Keratinocyte (primary cell): Measurements from ENCODE around the gene LRRC10B. TPM values are rescaled to one million over a fixed set of nuclear protein-coding genes. Genes with fewer than 3 reads are reported as not detected.

Source experiments
- DNase-seq: peaks from one replicate; pipeline ENCODE4 v3.0.0-alpha.2; 2011; ENCODE audit warnings: low read depth, missing footprints, low spot score
- FAIRE-seq: peaks from 2 replicates; lab custom pipeline; 2011; peaks lifted over from hg19 to GRCh38; lab: Jason Lieb, UNC
- H2AFZ ChIP-seq: 2 replicates; pipeline ENCODE4 v1.6.0; 2012; ENCODE audit warnings: low read length, control low read depth, inconsistent platforms; ENCODE audit not compliant: control insufficient read depth
- H3K27ac ChIP-seq: 2 replicates; pipeline ENCODE4 v1.5.1; 2011; ENCODE audit warnings: low read length; ENCODE audit not compliant: control insufficient read depth, insufficient read depth
- H3K27me3 ChIP-seq: 3 replicates; pipeline ENCODE4 v1.6.0; 2011; ENCODE audit warnings: low read length; ENCODE audit not compliant: control insufficient read depth, insufficient read depth; ENCODE audit errors: extremely low read depth
- H3K36me3 ChIP-seq, 2 experiments: 2 replicates in 1 of 2; 3 replicates in 1 of 2; pipeline ENCODE4 v1.5.1; 2011; ENCODE audit warnings: low read length in 2 of 2, mild to moderate bottlenecking in 1 of 2; ENCODE audit not compliant: control insufficient read depth in 2 of 2, insufficient read depth in 2 of 2; ENCODE audit errors: extremely low read depth in 1 of 2
- H3K4me1 ChIP-seq: 3 replicates; pipeline ENCODE4 v1.5.1; 2011; ENCODE audit warnings: low read length; ENCODE audit not compliant: control insufficient read depth, insufficient read depth; ENCODE audit errors: extremely low read depth
- H3K4me2 ChIP-seq: 3 replicates; pipeline ENCODE4 v1.6.0; 2011; ENCODE audit warnings: low read depth, low read length; ENCODE audit not compliant: control insufficient read depth, insufficient read depth; ENCODE audit errors: extremely low read depth
- H3K4me3 ChIP-seq, 3 experiments: fragments of 200-600 bp in 1 of 3; sonication (generic) in 1 of 3; 2 replicates in 2 of 3; 3 replicates in 1 of 3; pipeline ENCODE4 v1.5.1; 2011 to 2016; ENCODE audit warnings: low read length in 3 of 3, mild to moderate bottlenecking in 3 of 3, control low read depth in 2 of 3, inconsistent platforms in 1 of 3, low read depth in 1 of 3, mixed read lengths in 1 of 3, mixed run types in 1 of 3, moderate library complexity in 1 of 3; ENCODE audit not compliant: control insufficient read depth in 2 of 3, insufficient read depth in 2 of 3; ENCODE audit errors: extremely low read depth in 1 of 3
- H3K79me2 ChIP-seq: 2 replicates; pipeline ENCODE4 v1.6.0; 2012; ENCODE audit warnings: low read length; ENCODE audit not compliant: control insufficient read depth, insufficient read depth
- H3K9ac ChIP-seq: 3 replicates; pipeline ENCODE4 v1.6.0; 2011; ENCODE audit warnings: low read length; ENCODE audit not compliant: control insufficient read depth, insufficient read depth; ENCODE audit errors: extremely low read depth
- H3K9me1 ChIP-seq: 3 replicates; pipeline ENCODE4 v1.6.0; 2011; ENCODE audit warnings: low read length; ENCODE audit not compliant: control insufficient read depth, insufficient read depth; ENCODE audit errors: extremely low read depth
- H3K9me3 ChIP-seq: 2 replicates; pipeline ENCODE4 v1.5.1; 2012; ENCODE audit warnings: low read depth, low read length; ENCODE audit not compliant: control insufficient read depth
- H4K20me1 ChIP-seq: 3 replicates; pipeline ENCODE4 v1.6.0; 2011; ENCODE audit warnings: low read length; ENCODE audit not compliant: control insufficient read depth, insufficient read depth; ENCODE audit errors: extremely low read depth
- EZH2 ChIP-seq: IDR thresholded peaks from one replicate; pipeline ENCODE4 v1.6.1; 2012; ENCODE audit warnings: inconsistent platforms, mild to moderate bottlenecking, low read length, moderate library complexity
- dilution Hi-C: fragments of 300-500 bp; cut with MboI; formaldehyde crosslinking; loops from one replicate; pipeline ENCODE4 v1.7.0; 2020; ENCODE audit warnings: low sequenced_read_pairs; ENCODE audit not compliant: extremely low pct_ligation_motif_present
- polyA plus RNA-seq, 5 experiments: library from polyadenylated mRNA; depleted of rRNA in 3 of 5; stranded (reverse) in 3 of 5; stranded (forward) in 1 of 5; unstranded in 1 of 5; fragments of >200 nt; gene quantifications; 1 replicate in 1 of 5; 2 replicates in 3 of 5; 3 replicates in 1 of 5; pipeline versions ENCODE4 v1.2.1 to v1.2.3, GENCODE V29; 2011 to 2012; ENCODE audit warnings: missing spikeins in 2 of 5, low read depth in 1 of 5, low replicate concordance in 1 of 5
- TF ChIP-seq, protein P1 (sequence below), 3 experiments: IDR thresholded peaks in 1 of 3; conservative IDR thresholded peaks in 1 of 3; optimal IDR thresholded peaks in 1 of 3; 2 replicates in 2 of 3; 3 replicates in 1 of 3; pipeline versions ENCODE3 to v1.5.1; 2011; ENCODE audit warnings: low read length in 3 of 3, mild to moderate bottlenecking in 3 of 3, moderate library complexity in 2 of 3, control low read depth in 1 of 3, inconsistent platforms in 1 of 3; ENCODE audit not compliant: insufficient read depth in 2 of 3; ENCODE audit errors: extremely low read depth in 1 of 3

The LRRC10B gene
- polyA plus RNA-seq, 1 donor (not counting 4 experiments of a cell fraction or from before 2014, with no cell fraction given), result not detected

GRCh38 chr11:61489833-61490721 lies 18.5 kb upstream of the LRRC10B start:
- Histone ChIP-seq H3K27ac (no peak overlapping the region), H3K9me1 (no peaks in the 10 kb centered on the region), H3K4me1 (peaks cover 4% of the 10 kb centered on the region), H3K4me2 (no peak overlapping the region), H3K36me3 (no peaks in the 10 kb centered on the region), H3K9ac (no peak overlapping the region), H4K20me1 (no peaks in the 10 kb centered on the region), H2AFZ (no peak overlapping the region), H3K4me3 (no peak overlapping the region), H3K27me3 (peaks cover 21% of the 10 kb centered on the region), H3K9me3 (no peaks in the 10 kb centered on the region), H3K79me2 (no peaks in the 10 kb centered on the region)
- TF ChIP-seq, protein P1, sequence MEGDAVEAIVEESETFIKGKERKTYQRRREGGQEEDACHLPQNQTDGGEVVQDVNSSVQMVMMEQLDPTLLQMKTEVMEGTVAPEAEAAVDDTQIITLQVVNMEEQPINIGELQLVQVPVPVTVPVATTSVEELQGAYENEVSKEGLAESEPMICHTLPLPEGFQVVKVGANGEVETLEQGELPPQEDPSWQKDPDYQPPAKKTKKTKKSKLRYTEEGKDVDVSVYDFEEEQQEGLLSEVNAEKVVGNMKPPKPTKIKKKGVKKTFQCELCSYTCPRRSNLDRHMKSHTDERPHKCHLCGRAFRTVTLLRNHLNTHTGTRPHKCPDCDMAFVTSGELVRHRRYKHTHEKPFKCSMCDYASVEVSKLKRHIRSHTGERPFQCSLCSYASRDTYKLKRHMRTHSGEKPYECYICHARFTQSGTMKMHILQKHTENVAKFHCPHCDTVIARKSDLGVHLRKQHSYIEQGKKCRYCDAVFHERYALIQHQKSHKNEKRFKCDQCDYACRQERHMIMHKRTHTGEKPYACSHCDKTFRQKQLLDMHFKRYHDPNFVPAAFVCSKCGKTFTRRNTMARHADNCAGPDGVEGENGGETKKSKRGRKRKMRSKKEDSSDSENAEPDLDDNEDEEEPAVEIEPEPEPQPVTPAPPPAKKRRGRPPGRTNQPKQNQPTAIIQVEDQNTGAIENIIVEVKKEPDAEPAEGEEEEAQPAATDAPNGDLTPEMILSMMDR (optimal IDR thresholded peaks at IDR 0.05 in 1 of 3, IDR thresholded peaks at IDR 0.05 in 1 of 3, conservative IDR thresholded peaks at IDR 0.05 in 1 of 3; ENCODE audit: extremely low read depth in 1 of 3, insufficient read depth in 2 of 3, low read length in 3 of 3), result no peak
- no peak for TF ChIP-seq EZH2
- dilution Hi-C loops, result no loop called here
- no peak for FAIRE-seq
- no peak for DNase-seq

DNA sequence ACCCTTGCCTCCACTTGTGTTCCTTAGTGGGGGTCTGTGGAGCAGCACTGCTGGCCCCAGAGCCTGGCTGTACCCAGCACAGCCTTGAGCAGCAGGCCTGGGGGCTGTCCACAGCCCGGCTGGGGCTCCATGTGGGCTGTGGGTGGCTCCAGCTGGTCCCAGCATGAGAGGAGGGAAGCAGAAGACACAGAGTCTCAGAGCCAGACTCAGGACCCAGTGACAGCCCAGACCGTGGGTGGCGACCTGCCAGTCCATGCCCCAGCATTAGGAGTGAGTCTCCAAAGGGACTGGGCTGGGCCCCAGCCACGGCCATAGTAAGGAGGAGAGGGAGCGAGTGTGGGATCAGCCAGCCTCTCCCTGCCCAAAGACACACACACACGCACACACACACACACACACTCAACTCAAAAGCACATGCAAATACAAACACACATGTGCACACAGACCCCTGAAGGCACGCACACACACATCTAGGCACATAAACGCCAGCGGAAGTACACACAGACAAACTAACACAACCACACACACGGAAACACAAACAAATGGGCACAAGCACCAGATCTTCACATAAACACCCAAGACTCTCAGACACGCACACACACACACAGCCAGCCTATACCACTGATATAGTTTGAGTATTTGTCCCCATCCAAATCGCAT lies 16.7 kb upstream of the LRRC10B start:
- no peaks in the 10 kb centered on the region for H3K36me3 ChIP-seq

More for the DNA sequence above, 16.7 kb upstream of the LRRC10B start:
- Histone ChIP-seq H3K4me2 (no peak overlapping the region), H2AFZ (no peak overlapping the region), H3K9me1 (no peaks in the 10 kb centered on the region), H3K79me2 (no peaks in the 10 kb centered on the region), H3K27ac (no peak overlapping the region), H3K9me3 (no peaks in the 10 kb centered on the region), H3K27me3 (peaks cover 17% of the 10 kb centered on the region), H4K20me1 (no peaks in the 10 kb centered on the region), H3K4me1 (peaks cover 8% of the 10 kb centered on the region), H3K4me3 (no peak overlapping the region), H3K9ac (no peak overlapping the region)
- no peak for FAIRE-seq
- no peak for DNase-seq
- TF ChIP-seq, protein P1 (optimal IDR thresholded peaks at IDR 0.05 in 1 of 3, IDR thresholded peaks at IDR 0.05 in 1 of 3, conservative IDR thresholded peaks at IDR 0.05 in 1 of 3; ENCODE audit: extremely low read depth in 1 of 3, insufficient read depth in 2 of 3, low read length in 3 of 3), result no peak
- TF ChIP-seq EZH2, result no peak
- dilution Hi-C loops, result no loop called here
